GM12864 (cell line): ENCODE results near the gene PDE3A.

Source experiments
- DNase-seq: peaks from one replicate; pipeline ENCODE4 v3.0.0-alpha.2; 2011; ENCODE audit warnings: low read depth
- H3K4me3 ChIP-seq: 2 replicates; pipeline ENCODE4 v1.5.1; 2011; ENCODE audit warnings: mild to moderate bottlenecking, low read depth, low read length, control low read depth
- TF ChIP-seq, protein P1 (sequence below): IDR thresholded peaks from 2 replicates; pipeline ENCODE4 v1.5.1; 2011; ENCODE audit warnings: low read depth, mild to moderate bottlenecking, moderate library complexity, low read length, control low read depth, inconsistent platforms; ENCODE audit errors: missing control alignments

PDE3A gene

DNA sequence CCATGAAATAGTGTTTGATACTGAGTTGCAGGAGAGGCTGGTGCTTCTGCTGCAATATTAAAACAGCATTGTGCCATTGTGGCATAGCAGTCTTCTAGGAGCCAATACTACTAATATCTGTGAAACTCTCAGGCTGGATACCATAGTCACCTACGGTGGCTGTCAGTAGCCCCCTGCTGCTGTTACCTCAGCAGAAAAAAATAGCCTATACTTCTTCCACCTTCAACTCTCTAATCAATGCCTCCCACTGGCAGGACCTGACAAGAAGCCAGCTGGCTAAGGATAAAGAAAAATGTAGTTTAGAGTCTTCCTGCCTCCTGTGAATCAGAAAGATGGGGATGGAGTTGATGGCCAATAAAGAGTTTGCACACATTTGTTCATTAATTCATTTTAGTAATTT, 91.6 kb downstream of the PDE3A start:
- DNase-seq = no peak
- TF ChIP-seq, protein P1, sequence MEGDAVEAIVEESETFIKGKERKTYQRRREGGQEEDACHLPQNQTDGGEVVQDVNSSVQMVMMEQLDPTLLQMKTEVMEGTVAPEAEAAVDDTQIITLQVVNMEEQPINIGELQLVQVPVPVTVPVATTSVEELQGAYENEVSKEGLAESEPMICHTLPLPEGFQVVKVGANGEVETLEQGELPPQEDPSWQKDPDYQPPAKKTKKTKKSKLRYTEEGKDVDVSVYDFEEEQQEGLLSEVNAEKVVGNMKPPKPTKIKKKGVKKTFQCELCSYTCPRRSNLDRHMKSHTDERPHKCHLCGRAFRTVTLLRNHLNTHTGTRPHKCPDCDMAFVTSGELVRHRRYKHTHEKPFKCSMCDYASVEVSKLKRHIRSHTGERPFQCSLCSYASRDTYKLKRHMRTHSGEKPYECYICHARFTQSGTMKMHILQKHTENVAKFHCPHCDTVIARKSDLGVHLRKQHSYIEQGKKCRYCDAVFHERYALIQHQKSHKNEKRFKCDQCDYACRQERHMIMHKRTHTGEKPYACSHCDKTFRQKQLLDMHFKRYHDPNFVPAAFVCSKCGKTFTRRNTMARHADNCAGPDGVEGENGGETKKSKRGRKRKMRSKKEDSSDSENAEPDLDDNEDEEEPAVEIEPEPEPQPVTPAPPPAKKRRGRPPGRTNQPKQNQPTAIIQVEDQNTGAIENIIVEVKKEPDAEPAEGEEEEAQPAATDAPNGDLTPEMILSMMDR = no peak
- H3K4me3 ChIP-seq = no peak overlapping the region

DNA sequence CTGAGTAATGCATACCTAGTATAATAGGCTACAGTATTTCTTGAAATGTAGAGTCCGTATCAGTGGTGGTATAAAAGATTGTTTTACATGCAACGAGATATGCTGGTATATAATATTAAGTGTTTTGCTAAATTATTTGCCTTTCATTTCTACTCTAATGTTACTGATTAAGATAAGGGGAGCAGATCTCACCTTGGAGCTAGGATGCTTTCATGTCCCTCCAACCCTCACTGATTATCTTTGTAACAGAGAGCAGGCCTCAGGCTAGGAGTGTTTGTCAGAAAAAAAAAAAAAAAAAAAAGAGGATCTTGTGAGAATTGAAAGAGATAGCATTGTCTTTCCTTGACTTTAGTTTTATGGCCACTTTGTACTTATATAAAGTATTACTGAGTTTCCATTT, 92.6 kb downstream of the PDE3A start:
- DNase-seq = no peak
- TF ChIP-seq, protein P1 = no peak
- no peak overlapping the region for H3K4me3 ChIP-seq

DNA sequence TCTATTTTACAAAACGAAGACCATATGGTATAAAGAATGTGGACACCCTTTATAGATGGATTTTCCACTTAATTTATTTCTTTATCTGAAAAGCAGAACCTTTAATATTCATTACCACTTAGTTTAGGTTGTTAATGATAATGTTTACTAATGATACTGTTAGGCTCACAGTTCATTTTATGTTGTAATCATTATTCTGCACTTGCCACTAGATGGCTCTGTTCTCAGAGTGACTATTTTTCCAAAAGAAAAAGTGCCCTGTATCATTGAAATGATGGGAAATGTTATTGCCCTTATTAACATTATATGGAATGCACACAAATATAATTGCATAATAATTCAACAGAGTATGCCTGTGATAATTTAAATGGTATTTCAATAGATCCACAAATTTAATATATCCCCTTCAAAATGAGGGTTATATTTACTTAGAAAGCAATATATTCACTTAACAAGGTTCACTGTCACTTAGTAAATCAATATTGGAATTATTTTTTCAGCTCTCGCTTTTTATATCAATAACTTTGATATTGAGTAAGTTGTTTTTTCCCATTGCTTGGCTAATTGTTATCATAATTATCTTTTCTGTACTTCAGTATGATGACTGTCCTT, 95.7 kb downstream of the PDE3A start:
- H3K4me3 ChIP-seq = no peak overlapping the region
- no peak for DNase-seq
- TF ChIP-seq, protein P1 = peak; percentile 44

DNA sequence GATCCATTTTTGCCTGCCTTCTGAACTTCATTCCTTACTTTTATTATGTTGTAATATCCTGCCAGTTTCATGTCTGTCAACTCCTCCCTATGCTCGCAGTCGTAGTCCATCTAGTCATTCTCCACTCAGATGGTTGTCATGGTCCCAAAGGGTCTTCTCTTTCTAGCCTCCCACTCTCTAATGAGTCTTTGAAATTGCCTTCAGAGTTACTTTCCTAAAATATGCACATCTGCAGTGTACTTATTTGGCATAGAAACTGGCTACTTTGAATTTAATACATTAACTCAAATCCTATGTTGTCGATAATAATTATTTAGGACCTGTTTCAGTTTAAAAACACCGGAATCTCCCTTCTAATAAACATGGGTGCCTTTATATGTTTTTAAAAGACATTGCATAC, 101.0 kb downstream of the PDE3A start:
- H3K4me3 ChIP-seq = no peak overlapping the region
- TF ChIP-seq, protein P1 = no peak
- DNase-seq = no peak

DNA sequence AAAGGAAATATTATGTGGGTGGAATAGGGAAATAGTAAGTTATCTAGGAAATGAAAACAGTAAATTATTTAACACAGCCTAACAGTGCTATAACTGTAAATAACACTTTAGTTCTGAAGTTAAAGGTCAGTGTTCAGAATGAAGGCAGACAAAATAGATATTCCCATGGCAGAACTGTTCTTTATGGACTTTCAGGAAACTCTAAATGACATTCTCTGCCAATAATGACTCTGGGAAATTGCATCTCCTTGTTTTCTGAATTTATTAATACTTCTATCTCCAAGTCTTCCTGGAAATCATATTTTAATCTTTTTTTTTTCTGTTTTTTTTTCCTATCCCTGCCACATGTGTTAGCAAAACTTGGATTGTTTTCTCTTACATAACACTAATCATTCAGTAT, 101.4 kb downstream of the PDE3A start:
- H3K4me3 ChIP-seq = no peak overlapping the region
- DNase-seq = no peak
- TF ChIP-seq, protein P1 = no peak

DNA sequence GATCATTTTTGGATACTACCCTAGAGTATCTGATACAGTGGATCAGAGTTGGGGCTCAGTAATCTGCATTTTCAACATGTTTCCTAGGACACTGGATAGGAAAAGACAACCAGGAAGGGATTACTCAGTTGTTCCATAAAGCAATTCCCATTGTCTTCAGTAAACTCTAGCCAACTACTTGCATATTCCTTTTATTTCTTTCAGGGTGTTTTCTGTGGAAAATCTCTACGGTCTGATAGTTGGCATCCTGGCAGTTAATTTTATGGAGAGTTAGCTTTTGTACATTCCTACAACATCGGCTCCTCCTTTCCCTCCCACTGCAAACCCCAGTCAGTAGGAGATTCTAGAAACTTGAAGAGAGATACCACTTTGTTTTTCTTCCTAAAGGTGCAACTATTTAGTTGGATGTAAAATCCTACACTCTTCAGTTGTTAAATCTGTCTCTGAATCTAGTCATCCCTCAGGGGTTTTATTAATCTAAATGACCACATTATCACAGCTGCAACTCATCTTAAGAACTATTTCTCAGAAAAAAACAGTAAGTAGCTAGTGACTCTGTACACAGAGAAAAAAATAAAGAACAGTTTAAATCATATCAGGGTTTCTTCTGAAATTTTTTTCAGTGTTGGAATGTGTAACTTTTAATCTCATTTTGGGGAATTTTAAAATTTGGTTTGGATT, 103.9 kb downstream of the PDE3A start:
- H3K4me3 ChIP-seq = no peak overlapping the region
- TF ChIP-seq, protein P1 = no peak
- no peak for DNase-seq

DNA sequence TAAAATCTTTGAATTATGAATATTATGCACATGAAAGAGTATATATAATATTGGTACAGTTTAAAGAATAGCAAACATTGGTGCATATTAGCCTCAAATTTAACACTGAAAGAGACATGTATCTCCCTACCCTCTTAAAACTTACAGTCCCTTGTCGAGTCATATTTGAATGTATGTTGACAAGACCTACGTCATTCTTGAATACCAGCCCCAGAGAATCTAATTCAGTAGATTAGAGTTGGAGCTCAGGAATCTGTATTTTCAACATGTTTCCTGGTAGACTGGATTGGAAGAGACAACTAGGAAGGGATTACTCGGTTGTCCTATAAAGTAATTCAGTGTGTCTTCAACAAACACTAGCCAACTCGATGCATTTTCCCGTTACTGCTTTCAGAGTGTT, 104.8 kb downstream of the PDE3A start:
- no peak for DNase-seq
- TF ChIP-seq, protein P1 = no peak

More for the DNA sequence above, 104.8 kb downstream of the PDE3A start:
- no peak overlapping the region for H3K4me3 ChIP-seq
